HCT116 (cell line): ENCODE data around the gene LLCFC1. TPM values are rescaled to one million over a fixed set of nuclear protein-coding genes. Genes with fewer than 3 reads are reported as not detected.

Source experiments
- ATAC-seq: fragments of 200-7000 bp; cut with Tn5 transposase; 2 replicates; pipeline ENCODE4 v1.9.1; 2020; ENCODE audit warnings: mild to moderate bottlenecking, moderate library complexity
- BruUV-seq: library from RNA; stranded (reverse); fragments of 400-500 nt; replicated peaks from 2 replicates; lab custom pipeline; 2021; lab: Mats Ljungman, UMichigan
- CTCF ChIA-PET: fragments of 300-600 bp; sonication (Branson Sonifier 250); formaldehyde crosslinking; loops from one replicate; lab custom pipeline; 2021; ENCODE audit warnings: antibody characterized with exemption; lab: Charles Lee
- POLR2A ChIA-PET: fragments of 300-600, 350-600 bp; sonication (Branson Sonifier 250); formaldehyde crosslinking; loops from one replicate; lab custom pipeline; 2021; ENCODE audit warnings: antibody characterized with exemption; lab: Charles Lee
- RAD21 ChIA-PET, 2 experiments: fragments of 300-600 bp; sonication (Branson Sonifier 250); formaldehyde crosslinking; loops; one replicate each; lab custom pipeline; 2023; ENCODE audit warnings: low total read pairs in 2 of 2; ENCODE audit not compliant: uncharacterized antibody in 2 of 2, unreplicated experiment in 2 of 2, low non-redundant PET in 1 of 2; lab: Charles Lee
- DNase-seq: peaks from one replicate; pipeline ENCODE4 v3.0.0-alpha.2; 2010; ENCODE audit warnings: low read depth, low spot score
- H2AFZ ChIP-seq: fragments of 200-600 bp; shearing (Covaris generic), sonication (generic); 2 replicates; pipeline ENCODE4 v1.6.1; 2017; ENCODE audit warnings: low read depth, mixed run types, mixed read lengths, antibody characterized with exemption, low read length; ENCODE audit not compliant: poor library complexity, severe bottlenecking
- H3K27ac ChIP-seq: 2 replicates; pipeline ENCODE4 v1.5.1; 2012; ENCODE audit warnings: low read depth, low read length
- H3K27me3 ChIP-seq: fragments of 200-600 bp; sonication (generic); 2 replicates; pipeline ENCODE4 v1.6.1; 2016; ENCODE audit warnings: mixed run types, low read length, mixed read lengths; ENCODE audit not compliant: insufficient read depth
- H3K36me3 ChIP-seq, 2 experiments: fragments of 200-500 bp in 1 of 2; fragments of 200-600 bp in 1 of 2; sonication (Bioruptor generic) in 1 of 2; sonication (generic) in 1 of 2; 2 replicates each; pipeline versions ENCODE4 v1.5.1 to v1.6.1; 2014 to 2016; ENCODE audit warnings: low read length in 2 of 2, inconsistent platforms in 1 of 2, mixed read lengths in 1 of 2, mixed run types in 1 of 2; ENCODE audit not compliant: insufficient read depth in 2 of 2, control insufficient read depth in 1 of 2
- H3K4me1 ChIP-seq, 2 experiments: fragments of 200-600 bp in 1 of 2; sonication (generic) in 1 of 2; 2 replicates each; pipeline versions ENCODE4 v1.5.1 to v1.6.1; 2012 to 2017; ENCODE audit warnings: low read length in 2 of 2, inconsistent platforms in 1 of 2, mild to moderate bottlenecking in 1 of 2, mixed read lengths in 1 of 2, mixed run types in 1 of 2, moderate library complexity in 1 of 2; ENCODE audit not compliant: insufficient read depth in 2 of 2, control insufficient read depth in 1 of 2
- H3K4me2 ChIP-seq: fragments of 200-600 bp; sonication (generic); 2 replicates; pipeline ENCODE4 v1.6.1; 2017; ENCODE audit warnings: mixed run types, low read length, mixed read lengths
- H3K4me3 ChIP-seq, 2 experiments: fragments of 200-600 bp in 1 of 2; sonication (generic) in 1 of 2; replicated peaks in 1 of 2; 2 replicates each; pipeline ENCODE4 v1.5.1; 2011 to 2016; ENCODE audit warnings: low read length in 2 of 2, control low read depth in 1 of 2, low read depth in 1 of 2, mild to moderate bottlenecking in 1 of 2, mixed read lengths in 1 of 2, mixed run types in 1 of 2
- H3K79me2 ChIP-seq: fragments of 200-600 bp; sonication (generic); 2 replicates; pipeline ENCODE4 v1.6.1; 2017; ENCODE audit warnings: mild to moderate bottlenecking, mixed run types, low read length, moderate library complexity, mixed read lengths; ENCODE audit not compliant: insufficient read depth
- H3K9ac ChIP-seq: fragments of 200-600 bp; sonication (generic); 2 replicates; pipeline ENCODE4 v1.6.1; 2016; ENCODE audit warnings: low read length, mixed read lengths
- H3K9me2 ChIP-seq: fragments of 200-600 bp; sonication (generic), shearing (Covaris generic); 2 replicates; pipeline ENCODE4 v1.6.1; 2017; ENCODE audit warnings: mixed run types, mild to moderate bottlenecking, moderate library complexity; ENCODE audit not compliant: insufficient read depth
- H3K9me3 ChIP-seq, 2 experiments: fragments of 200-500 bp in 1 of 2; fragments of 200-600 bp in 1 of 2; sonication (Bioruptor generic) in 1 of 2; sonication (generic) in 1 of 2; 2 replicates each; pipeline ENCODE4 v1.6.1; 2014 to 2017; ENCODE audit warnings: low read length in 2 of 2, mixed read lengths in 2 of 2, inconsistent platforms in 1 of 2, low read depth in 1 of 2, mild to moderate bottlenecking in 1 of 2, mixed run types in 1 of 2, moderate library complexity in 1 of 2; ENCODE audit not compliant: control insufficient read depth in 1 of 2, insufficient read depth in 1 of 2
- H4K20me1 ChIP-seq: fragments of 200-600 bp; sonication (generic), shearing (Covaris generic); 2 replicates; pipeline ENCODE4 v1.6.1; 2017; ENCODE audit warnings: mixed run types, mild to moderate bottlenecking, moderate library complexity; ENCODE audit not compliant: insufficient read depth
- CEBPB ChIP-seq: IDR thresholded peaks from 2 replicates; pipeline ENCODE4 v1.6.1; 2012; ENCODE audit warnings: low read depth
- CTCF ChIP-seq, 3 experiments: fragments of 200-600 bp in 1 of 3; sonication (generic) in 1 of 3; IDR thresholded peaks in 2 of 3; conservative IDR thresholded peaks in 1 of 3; 2 replicates each; pipeline ENCODE4 v1.5.1; 2012 to 2017; ENCODE audit warnings: low read depth in 2 of 3, low read length in 2 of 3, antibody characterized with exemption in 1 of 3, borderline replicate concordance in 1 of 3, control low read depth in 1 of 3, mild to moderate bottlenecking in 1 of 3, mixed read lengths in 1 of 3, mixed run types in 1 of 3, moderate library complexity in 1 of 3; ENCODE audit not compliant: insufficient read depth in 1 of 3
- EGR1 ChIP-seq: IDR thresholded peaks from 2 replicates; pipeline ENCODE4 v1.6.1; 2012; ENCODE audit warnings: low read depth
- ELF1 ChIP-seq: IDR thresholded peaks from 2 replicates; pipeline ENCODE4 v1.6.1; 2012; ENCODE audit warnings: low read depth, borderline replicate concordance
- EZH2 ChIP-seq: fragments of 200-600 bp; sonication (generic); IDR thresholded peaks from 2 replicates; pipeline ENCODE4 v1.6.1; 2017; ENCODE audit warnings: antibody characterized with exemption, mixed run types
- EZH2phosphoT487 ChIP-seq: fragments of 200-600 bp; IDR thresholded peaks from 2 replicates; pipeline ENCODE4 v1.6.1; 2018; ENCODE audit warnings: antibody characterized with exemption, borderline replicate concordance
- FOSL1 ChIP-seq: IDR thresholded peaks from 2 replicates; pipeline ENCODE4 v1.6.1; 2012; ENCODE audit warnings: low read depth
- JUND ChIP-seq: IDR thresholded peaks from 2 replicates; pipeline ENCODE4 v1.6.1; 2012
- POLR2A ChIP-seq: IDR thresholded peaks from 2 replicates; pipeline ENCODE4 v1.7.0; 2011; ENCODE audit warnings: borderline replicate concordance; ENCODE audit not compliant: insufficient read depth, insufficient read length; ENCODE audit errors: extremely low read depth
- POLR2AphosphoS5 ChIP-seq: IDR thresholded peaks from 2 replicates; pipeline ENCODE4 v1.6.1; 2011; ENCODE audit warnings: mild to moderate bottlenecking, low read depth, low read length, moderate library complexity
- RAD21 ChIP-seq: IDR thresholded peaks from 2 replicates; pipeline ENCODE4 v1.6.1; 2012; ENCODE audit warnings: low read depth, mild to moderate bottlenecking
- SIN3A ChIP-seq: IDR thresholded peaks from 2 replicates; pipeline ENCODE4 v1.6.1; 2012; ENCODE audit warnings: low read depth
- SP1 ChIP-seq: IDR thresholded peaks from 2 replicates; pipeline ENCODE4 v1.6.1; 2012; ENCODE audit warnings: low read depth
- SRF ChIP-seq: IDR thresholded peaks from 2 replicates; pipeline ENCODE4 v1.6.1; 2012; ENCODE audit warnings: low read depth
- TCF7L2 ChIP-seq: IDR thresholded peaks from 2 replicates; pipeline ENCODE4 v1.7.0; 2011; ENCODE audit warnings: borderline replicate concordance, inconsistent platforms; ENCODE audit not compliant: insufficient read depth, insufficient read length; ENCODE audit errors: extremely low read depth
- YY1 ChIP-seq: IDR thresholded peaks from 2 replicates; pipeline ENCODE4 v1.6.1; 2011; ENCODE audit warnings: low read length, low read depth, moderate library complexity, mild to moderate bottlenecking; ENCODE audit not compliant: insufficient replicate concordance; ENCODE audit errors: extremely low read depth
- ZBTB33 ChIP-seq: IDR thresholded peaks from 2 replicates; pipeline ENCODE4 v1.6.1; 2011; ENCODE audit warnings: mild to moderate bottlenecking, low read length, moderate library complexity; ENCODE audit not compliant: insufficient replicate concordance; ENCODE audit errors: extremely low read depth
- ZFX ChIP-seq: fragments of 450-650 bp; IDR thresholded peaks from 2 replicates; pipeline ENCODE4 v1.6.1; 2017
- intact Hi-C: fragments of 100-400 bp; cut with micrococcal nuclease; formaldehyde crosslinking; loops from 2 replicates; pipeline ENCODE4 v1.10.0; 2022
- total RNA-seq: library from RNA; stranded (reverse); gene quantifications from one replicate; pipeline ENCODE4 v1.2.1, GENCODE V29; 2021; ENCODE audit not compliant: unreplicated experiment
- TF ChIP-seq, protein P1 (sequence below): IDR thresholded peaks from 2 replicates; pipeline ENCODE4 v1.6.1; 2012
- TF ChIP-seq, protein P2 (sequence below): IDR thresholded peaks from 2 replicates; pipeline ENCODE4 v1.6.1; 2012; ENCODE audit warnings: low read depth

The LLCFC1 gene
- total RNA-seq, 1 experiment from 2014 or later, result not detected

DNA sequence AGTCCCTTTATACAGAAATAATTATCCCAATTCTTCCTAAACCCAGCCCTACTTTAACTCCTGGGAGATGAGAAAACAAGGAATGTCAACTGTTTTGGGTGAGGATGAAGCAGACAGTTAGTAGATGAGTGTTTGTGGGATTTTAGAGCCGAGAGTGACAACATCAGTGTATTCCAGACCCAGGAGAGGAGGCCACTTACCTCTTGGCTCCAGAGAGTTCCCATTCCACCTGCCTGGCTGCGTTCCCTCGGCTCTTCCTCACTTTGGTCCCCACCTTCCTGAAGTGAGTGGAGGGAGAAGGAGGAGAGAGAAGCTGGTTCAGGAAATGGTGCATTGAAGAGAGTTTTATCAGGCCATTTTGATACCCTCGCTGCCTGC is 22.3 kb downstream of the LLCFC1 start:
- Histone ChIP-seq H3K36me3 (no peaks in the 10 kb centered on the region), H3K9ac (no peak overlapping the region), H4K20me1 (no peaks in the 10 kb centered on the region), H2AFZ (no peak overlapping the region), H3K27ac (no peak overlapping the region), H3K9me2 (no peaks in the 10 kb centered on the region), H3K9me3 (no peaks in the 10 kb centered on the region), H3K4me1 (peaks cover 11 to 13% of the 10 kb centered on the region in 2 experiments), H3K27me3 (0 out of 2 replicates have a peak, but pooled peaks cover 4% of the 10 kb centered on the region), H3K4me3 (no peak overlapping the region), H3K79me2 (no peaks in the 10 kb centered on the region), H3K4me2 (no peak overlapping the region)
- ATAC-seq (no peak), DNase-seq (no peak)
- ChIA-PET POLR2A (interaction anchor here (1.0 kb wide), 1 partner anchor 9 kb away, joined by 3 read pairs; no protein-coding TSS in a partner anchor), CTCF (interaction anchor here (0.6 to 2.8 kb wide), 14 partner anchors 9 to 254 kb away, joined by 3 to 39 read pairs (median 5); no protein-coding TSS in a partner anchor), RAD21 (interaction anchor here (0.8 to 1.1 kb wide), 4 partner anchors 52 to 88 kb away, joined by 3 to 5 read pairs (median 5); no protein-coding TSS in a partner anchor)
- no TSS peak for BruUV-seq
- TF ChIP-seq TCF7L2 (no peak), RAD21 (no peak), ZBTB33 (no peak), SIN3A (no peak), EZH2 (no peak), YY1 (no peak), POLR2A (no peak), EGR1 (no peak), EZH2phosphoT487 (no peak), CEBPB (no peak), FOSL1 (no peak), ELF1 (no peak), CTCF (IDR thresholded peaks at IDR 0.05 in 2 of 3, conservative IDR thresholded peaks at IDR 0.05 in 1 of 3; ENCODE audit: borderline replicate concordance in 1 of 3, insufficient read depth in 1 of 3, low read depth in 2 of 3, low read length in 2 of 3) (no peak), ZFX (no peak), JUND (no peak), POLR2AphosphoS5 (no peak), SP1 (no peak), SRF (no peak)
- TF ChIP-seq, protein P1, sequence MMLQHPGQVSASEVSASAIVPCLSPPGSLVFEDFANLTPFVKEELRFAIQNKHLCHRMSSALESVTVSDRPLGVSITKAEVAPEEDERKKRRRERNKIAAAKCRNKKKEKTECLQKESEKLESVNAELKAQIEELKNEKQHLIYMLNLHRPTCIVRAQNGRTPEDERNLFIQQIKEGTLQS, result no peak
- TF ChIP-seq, protein P2, sequence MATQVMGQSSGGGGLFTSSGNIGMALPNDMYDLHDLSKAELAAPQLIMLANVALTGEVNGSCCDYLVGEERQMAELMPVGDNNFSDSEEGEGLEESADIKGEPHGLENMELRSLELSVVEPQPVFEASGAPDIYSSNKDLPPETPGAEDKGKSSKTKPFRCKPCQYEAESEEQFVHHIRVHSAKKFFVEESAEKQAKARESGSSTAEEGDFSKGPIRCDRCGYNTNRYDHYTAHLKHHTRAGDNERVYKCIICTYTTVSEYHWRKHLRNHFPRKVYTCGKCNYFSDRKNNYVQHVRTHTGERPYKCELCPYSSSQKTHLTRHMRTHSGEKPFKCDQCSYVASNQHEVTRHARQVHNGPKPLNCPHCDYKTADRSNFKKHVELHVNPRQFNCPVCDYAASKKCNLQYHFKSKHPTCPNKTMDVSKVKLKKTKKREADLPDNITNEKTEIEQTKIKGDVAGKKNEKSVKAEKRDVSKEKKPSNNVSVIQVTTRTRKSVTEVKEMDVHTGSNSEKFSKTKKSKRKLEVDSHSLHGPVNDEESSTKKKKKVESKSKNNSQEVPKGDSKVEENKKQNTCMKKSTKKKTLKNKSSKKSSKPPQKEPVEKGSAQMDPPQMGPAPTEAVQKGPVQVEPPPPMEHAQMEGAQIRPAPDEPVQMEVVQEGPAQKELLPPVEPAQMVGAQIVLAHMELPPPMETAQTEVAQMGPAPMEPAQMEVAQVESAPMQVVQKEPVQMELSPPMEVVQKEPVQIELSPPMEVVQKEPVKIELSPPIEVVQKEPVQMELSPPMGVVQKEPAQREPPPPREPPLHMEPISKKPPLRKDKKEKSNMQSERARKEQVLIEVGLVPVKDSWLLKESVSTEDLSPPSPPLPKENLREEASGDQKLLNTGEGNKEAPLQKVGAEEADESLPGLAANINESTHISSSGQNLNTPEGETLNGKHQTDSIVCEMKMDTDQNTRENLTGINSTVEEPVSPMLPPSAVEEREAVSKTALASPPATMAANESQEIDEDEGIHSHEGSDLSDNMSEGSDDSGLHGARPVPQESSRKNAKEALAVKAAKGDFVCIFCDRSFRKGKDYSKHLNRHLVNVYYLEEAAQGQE, result no peak
- intact Hi-C loops, result loop anchor here (2.0 kb wide), 1 partner anchor 81 kb away; no protein-coding TSS in a partner anchor
